K562 (cell line): ENCODE data around the gene ME3. TPM values are rescaled to one million over a fixed set of nuclear protein-coding genes. Genes with fewer than 3 reads are reported as not detected.

Experiments used
- ATAC-seq: fragments of 200-7000 bp; cut with Tn5 transposase; 3 replicates; pipeline ENCODE4 v1.9.1; 2020; ENCODE audit warnings: moderate library complexity
- BruUV-seq: library from RNA; stranded (reverse); fragments of 400-500 nt; replicated peaks from 2 replicates; lab custom pipeline; 2021; lab: Mats Ljungman, UMichigan
- CTCF ChIA-PET: fragments of 300-600 bp; formaldehyde crosslinking; extraction: SDS; loops from one replicate; lab custom pipeline; 2021; ENCODE audit warnings: low intra/inter-chr PET ratio; lab: Yijun Ruan, JAX
- POLR2A ChIA-PET: fragments of 300-600, 350-650 bp; sonication (Branson Sonifier 250); formaldehyde crosslinking; extraction: SDS; loops from one replicate; lab custom pipeline; 2021; ENCODE audit warnings: antibody characterized with exemption, inconsistent platforms; lab: Yijun Ruan, JAX
- DNase-seq, 4 experiments: peaks; one replicate each; pipeline versions ENCODE4 v3.0.0 to v3.0.0-alpha.2; 2011 to 2018; ENCODE audit warnings: low spot score in 3 of 4, mixed read lengths in 3 of 4; ENCODE audit errors: extremely low read depth in 1 of 4
- FAIRE-seq: peaks from 2 replicates; lab custom pipeline; 2011; peaks lifted over from hg19 to GRCh38; lab: Jason Lieb, UNC
- H2AFZ ChIP-seq: 2 replicates; pipeline ENCODE4 v1.6.0; 2011; ENCODE audit warnings: low read depth, low read length, control low read depth, inconsistent platforms
- H3K27ac ChIP-seq: fragments of 200-600 bp; 3 replicates; pipeline ENCODE4 v1.8.0; 2011; ENCODE audit warnings: low read depth, mild to moderate bottlenecking, control low read depth, inconsistent platforms, low read length, moderate library complexity, mixed read lengths; ENCODE audit errors: extremely low read depth
- H3K27me3 ChIP-seq, 2 experiments: fragments of 300-600 bp in 1 of 2; 2 replicates in 1 of 2; 3 replicates in 1 of 2; pipeline versions ENCODE4 v1.6.0 to v1.8.0; 2011; ENCODE audit warnings: inconsistent platforms in 2 of 2, low read length in 2 of 2, mild to moderate bottlenecking in 1 of 2, mixed read lengths in 1 of 2, moderate library complexity in 1 of 2; ENCODE audit not compliant: control insufficient read depth in 2 of 2, insufficient read depth in 2 of 2
- H3K36me3 ChIP-seq: fragments of 300-600 bp; 3 replicates; pipeline ENCODE4 v1.8.0; 2011; ENCODE audit warnings: mild to moderate bottlenecking, low read length, inconsistent platforms; ENCODE audit not compliant: control insufficient read depth, insufficient read depth
- H3K4me1 ChIP-seq, 2 experiments: fragments of 200-600 bp in 1 of 2; replicated peaks in 1 of 2; 2 replicates in 1 of 2; 3 replicates in 1 of 2; pipeline versions ENCODE4 v1.5.1 to v1.8.0; 2011; ENCODE audit warnings: inconsistent platforms in 2 of 2, low read length in 2 of 2, mild to moderate bottlenecking in 1 of 2, mixed read lengths in 1 of 2, moderate library complexity in 1 of 2; ENCODE audit not compliant: control insufficient read depth in 2 of 2, insufficient read depth in 2 of 2
- H3K4me2 ChIP-seq: 2 replicates; pipeline ENCODE4 v1.6.1; 2011; ENCODE audit warnings: low read length, control low read depth, inconsistent platforms, mixed read lengths; ENCODE audit not compliant: insufficient read depth
- H3K4me3 ChIP-seq: fragments of 200-600 bp; sonication (generic), shearing (Covaris generic); 2 replicates; pipeline ENCODE4 v1.5.1; 2016; ENCODE audit warnings: control low read depth, inconsistent platforms
- H3K79me2 ChIP-seq: fragments of 200-600 bp; 3 replicates; pipeline ENCODE4 v1.8.0; 2011; ENCODE audit warnings: low read length, inconsistent platforms; ENCODE audit not compliant: control insufficient read depth, insufficient read depth
- H3K9ac ChIP-seq, 2 experiments: 2 replicates each; pipeline versions ENCODE4 v1.6.0 to v1.6.1; 2011; ENCODE audit warnings: low read depth in 2 of 2, low read length in 2 of 2, control low read depth in 1 of 2, inconsistent platforms in 1 of 2, mild to moderate bottlenecking in 1 of 2, mixed read lengths in 1 of 2; ENCODE audit not compliant: insufficient read depth in 1 of 2
- H3K9me1 ChIP-seq: one replicate; pipeline ENCODE4 v1.6.0; 2011; ENCODE audit warnings: inconsistent platforms, mild to moderate bottlenecking, low read length, moderate library complexity; ENCODE audit not compliant: control insufficient read depth, insufficient read depth
- H3K9me3 ChIP-seq: replicated peaks from 2 replicates; pipeline ENCODE4 v1.5.1; 2011; ENCODE audit warnings: low read depth, low read length, inconsistent platforms; ENCODE audit not compliant: control insufficient read depth, insufficient read depth
- H4K20me1 ChIP-seq: replicated peaks from 2 replicates; pipeline ENCODE4 v1.6.1; 2011; ENCODE audit warnings: low read length, inconsistent platforms, mixed read lengths; ENCODE audit not compliant: control insufficient read depth, insufficient read depth
- HINFP ChIP-seq: fragments of 450-650 bp; conservative IDR thresholded peaks from 2 replicates; pipeline ENCODE4 v1.6.1; 2016; ENCODE audit warnings: missing genetic modification characterization, low read depth, mild to moderate bottlenecking, control low read depth, missing compliant biosample characterization
- TAL1 ChIP-seq: fragments of 450-650 bp; IDR thresholded peaks from 2 replicates; pipeline ENCODE4 v1.6.1; 2016; ENCODE audit warnings: mild to moderate bottlenecking
- WGBS: fragments of 100-300 bp; shearing (Covaris generic); methylation state at CpG from one replicate; pipeline ENCODE4 v1.1.6; 2016; ENCODE audit warnings: low coverage, mixed read lengths; ENCODE audit not compliant: insufficient coverage; ENCODE audit errors: missing lambda C conversion rate; 5-methylcytosine and 5-hydroxymethylcytosine counted together
- in situ Hi-C: fragments of 300-500 bp; cut with MboI; formaldehyde crosslinking; loops from 4 replicates; pipeline ENCODE4 v1.15.0; 2018; ENCODE audit warnings: inconsistent platforms, mixed read lengths
- intact Hi-C: fragments of 100-400 bp; cut with micrococcal nuclease; formaldehyde crosslinking; loops from 2 replicates; pipeline ENCODE4 v1.14.2; 2022
- polyA plus RNA-seq, 8 experiments: library from polyadenylated mRNA; depleted of rRNA in 4 of 8; stranded (reverse) in 5 of 8; unstranded in 3 of 8; fragments of >200 nt; fragmentation: Nextera tagmentation in 2 of 8; fragmentation: Illumina TruSeq in 1 of 8; extraction: Ambion mirVana in 2 of 8; extraction: Trizol in 1 of 8; gene quantifications; 2 replicates each; pipeline versions ENCODE4 v1.2.1 to v1.2.3, GENCODE V29; 2011 to 2014; ENCODE audit warnings: inconsistent platforms in 1 of 8, missing spikeins in 1 of 8
- total RNA-seq, 7 experiments: library from RNA; depleted of rRNA in 6 of 7; stranded (reverse); fragments of >200 nt in 6 of 7; fragmentation: Illumina TruSeq in 2 of 7; extraction: Trizol in 2 of 7; gene quantifications; 2 replicates each; pipeline versions ENCODE4 v1.2.1 to v1.2.3, GENCODE V29; 2011 to 2021; ENCODE audit warnings: low replicate concordance in 1 of 7
- TF ChIP-seq, protein P1 (sequence below): IDR thresholded peaks from 3 replicates; pipeline ENCODE4 v1.6.1; 2011; ENCODE audit warnings: borderline replicate concordance, mild to moderate bottlenecking; ENCODE audit not compliant: insufficient read length, insufficient read depth

The ME3 gene
- total and polyA plus RNA-seq, 9 of the 15 experiments (the other 6 are each of a cell fraction or from before 2014, with no cell fraction given), result not detected

DNA sequence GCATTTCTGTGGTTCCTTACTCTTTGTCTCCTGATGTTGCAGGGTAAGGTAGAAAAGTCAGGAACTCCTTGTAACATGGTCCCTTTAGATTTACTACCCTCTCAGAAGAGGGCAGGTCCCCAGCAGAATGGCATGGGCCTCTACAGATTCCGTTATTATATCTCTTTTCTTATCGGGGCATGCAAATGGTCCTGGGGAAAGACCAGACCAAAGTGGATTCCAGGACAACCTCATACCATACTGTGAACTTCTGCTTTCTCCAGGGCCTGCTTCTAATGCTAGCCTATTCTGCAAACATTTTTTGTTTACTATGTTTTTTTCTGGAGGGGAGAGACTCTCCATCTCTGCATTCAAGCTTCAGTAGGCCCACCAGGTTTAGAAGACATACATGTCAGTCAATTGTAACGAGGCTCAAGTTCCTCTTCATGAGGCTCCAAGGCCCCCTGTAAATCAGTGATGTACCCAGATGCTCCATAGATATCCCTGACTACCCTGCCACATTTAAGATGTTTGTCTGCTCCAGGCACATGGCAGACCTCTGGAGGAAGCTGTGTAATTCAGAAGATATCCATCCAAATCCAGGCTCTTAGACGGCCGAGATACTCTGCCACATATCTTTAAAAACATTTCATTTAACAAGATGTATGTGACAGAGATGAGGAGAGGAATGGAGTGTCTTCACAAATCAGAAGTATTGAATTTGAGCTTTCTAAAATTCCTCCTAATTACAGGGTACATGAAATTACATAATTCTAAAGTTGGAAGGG lies 8.5 kb upstream of the ME3 start:
- H3K4me2 ChIP-seq, result no peak overlapping the region
- no peak for FAIRE-seq
- H3K9me1 ChIP-seq, result no peaks in the 10 kb centered on the region
- H3K36me3 ChIP-seq, result no peaks in the 10 kb centered on the region
- ATAC-seq, result no peak
- no TSS peak for BruUV-seq
- no peak for TF ChIP-seq HINFP (tag)
- TF ChIP-seq TAL1, result no peak
- TF ChIP-seq, protein P1, sequence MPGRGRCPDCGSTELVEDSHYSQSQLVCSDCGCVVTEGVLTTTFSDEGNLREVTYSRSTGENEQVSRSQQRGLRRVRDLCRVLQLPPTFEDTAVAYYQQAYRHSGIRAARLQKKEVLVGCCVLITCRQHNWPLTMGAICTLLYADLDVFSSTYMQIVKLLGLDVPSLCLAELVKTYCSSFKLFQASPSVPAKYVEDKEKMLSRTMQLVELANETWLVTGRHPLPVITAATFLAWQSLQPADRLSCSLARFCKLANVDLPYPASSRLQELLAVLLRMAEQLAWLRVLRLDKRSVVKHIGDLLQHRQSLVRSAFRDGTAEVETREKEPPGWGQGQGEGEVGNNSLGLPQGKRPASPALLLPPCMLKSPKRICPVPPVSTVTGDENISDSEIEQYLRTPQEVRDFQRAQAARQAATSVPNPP, result no peak
- ChIA-PET CTCF (interaction anchor here (1.1 kb wide), 1 partner anchor 63 kb away, joined by 3 read pairs; no protein-coding TSS in a partner anchor), POLR2A (interaction anchor here (1.0 to 1.4 kb wide), 2 partner anchors 11 to 15 kb away, joined by 3 to 5 read pairs; no protein-coding TSS in a partner anchor)
- DNase-seq, result no peak
- intact Hi-C loops (no loop called here), in situ Hi-C loops (no loop called here)
- H4K20me1 ChIP-seq, result no peaks in the 10 kb centered on the region; the same call in 1 of the 2 replicates
- no peak overlapping the region for H2AFZ ChIP-seq
- no peaks in the 10 kb centered on the region for H3K79me2 ChIP-seq
- H3K4me3 ChIP-seq, result no peak overlapping the region
- no peak overlapping the region for H3K27ac ChIP-seq
- H3K27me3 ChIP-seq, result peaks cover 0 to 13% of the 10 kb centered on the region in 2 experiments; a peak in 1 of 5 replicates
- H3K9me3 ChIP-seq, result no peaks in the 10 kb centered on the region
- H3K9ac ChIP-seq, result no peak overlapping the region
- no peaks in the 10 kb centered on the region for H3K4me1 ChIP-seq
- 0% methylated on average over 5 of the region's 5 CpGs for WGBS
